ENCODE results near the gene YPEL1. TPM values are rescaled to one million over a fixed set of nuclear protein-coding genes. Genes with fewer than 3 reads are reported as not detected.

YPEL1 gene
- total and polyA plus RNA-seq, 4 donors = 0.83 to 4.8 (median 2.2) TPM

GRCh38 chr22:21700822-21701221, 34.8 kb downstream of the YPEL1 start:
- H3K27ac ChIP-seq (ENCODE audit: low read depth in 1 of 2, low read length in 2 of 2) = no peak overlapping the region
- no peak overlapping the region for H3K9ac ChIP-seq (ENCODE audit: low read depth in 1 of 2, low read length in 2 of 2)
- H3K4me1 ChIP-seq (ENCODE audit: control insufficient read depth in 4 of 4, insufficient read depth in 4 of 4, low read length in 3 of 4) = peaks cover 0 to 8% (median 2%) of the 10 kb centered on the region in 4 donors
- DNase-seq (ENCODE audit: low spot score) = no peak
- peaks cover 8 to 19% (median 14%) of the 10 kb centered on the region in 4 donors for H3K36me3 ChIP-seq (ENCODE audit: control insufficient read depth in 4 of 4, insufficient read depth in 3 of 4, low read depth in 1 of 4, low read length in 3 of 4)
- H3K9me3 ChIP-seq (ENCODE audit: control insufficient read depth in 4 of 4, low read length in 3 of 4) = no peaks in the 10 kb centered on the region
- WGBS = 96% methylated on average over 6 of the region's 6 CpGs
- TF ChIP-seq ATF3 (IDR thresholded peaks at IDR 0.05) (no peak), RXRA (IDR thresholded peaks at IDR 0.05) (no peak)
- no peak overlapping the region for H3K4me3 ChIP-seq (ENCODE audit: low read depth in 1 of 3, low read length in 3 of 3)
- no peaks in the 10 kb centered on the region for H3K27me3 ChIP-seq (ENCODE audit: control insufficient read depth in 4 of 4, insufficient read depth in 4 of 4, low read length in 3 of 4)

DNA sequence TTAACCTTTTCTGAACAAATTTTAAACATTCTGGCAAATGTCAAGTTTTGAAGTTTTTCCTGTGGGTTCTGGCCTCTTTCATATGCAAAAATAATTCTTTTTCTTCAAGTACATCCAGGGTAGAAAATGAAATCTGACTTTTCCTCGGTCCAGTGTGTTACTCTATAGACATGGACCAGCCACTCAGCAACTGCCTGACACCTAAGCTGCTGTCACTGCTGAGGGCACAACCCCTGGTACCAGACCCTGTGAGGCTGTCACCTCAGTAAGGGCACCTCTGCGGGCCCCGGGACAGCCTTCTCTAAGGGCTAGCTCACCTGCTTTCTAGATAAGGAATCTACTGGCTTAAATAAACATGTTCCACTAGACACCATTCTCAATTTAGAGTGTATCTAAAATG, 36.0 kb downstream of the YPEL1 start:
- H3K9ac ChIP-seq (ENCODE audit: low read depth in 1 of 2, low read length in 2 of 2) = no peak overlapping the region
- no peak overlapping the region for H3K4me3 ChIP-seq (ENCODE audit: low read depth in 1 of 3, low read length in 3 of 3)
- no peak overlapping the region for H3K27ac ChIP-seq (ENCODE audit: low read depth in 1 of 2, low read length in 2 of 2)
- DNase-seq (ENCODE audit: low spot score) = no peak
- WGBS = 95% methylated on average over 3 of the region's 3 CpGs
- no peaks in the 10 kb centered on the region for H3K9me3 ChIP-seq (ENCODE audit: control insufficient read depth in 4 of 4, low read length in 3 of 4)
- H3K4me1 ChIP-seq (ENCODE audit: control insufficient read depth in 4 of 4, insufficient read depth in 4 of 4, low read length in 3 of 4) = peaks cover 0 to 8% (median 2%) of the 10 kb centered on the region in 4 donors
- H3K27me3 ChIP-seq (ENCODE audit: control insufficient read depth in 4 of 4, insufficient read depth in 4 of 4, low read length in 3 of 4) = no peaks in the 10 kb centered on the region
- TF ChIP-seq YY1 (IDR thresholded peaks at IDR 0.05) = no peak
- TF ChIP-seq, protein P1, sequence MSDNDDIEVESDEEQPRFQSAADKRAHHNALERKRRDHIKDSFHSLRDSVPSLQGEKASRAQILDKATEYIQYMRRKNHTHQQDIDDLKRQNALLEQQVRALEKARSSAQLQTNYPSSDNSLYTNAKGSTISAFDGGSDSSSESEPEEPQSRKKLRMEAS (IDR thresholded peaks at IDR 0.05) = no peak
- TF ChIP-seq, protein P2, sequence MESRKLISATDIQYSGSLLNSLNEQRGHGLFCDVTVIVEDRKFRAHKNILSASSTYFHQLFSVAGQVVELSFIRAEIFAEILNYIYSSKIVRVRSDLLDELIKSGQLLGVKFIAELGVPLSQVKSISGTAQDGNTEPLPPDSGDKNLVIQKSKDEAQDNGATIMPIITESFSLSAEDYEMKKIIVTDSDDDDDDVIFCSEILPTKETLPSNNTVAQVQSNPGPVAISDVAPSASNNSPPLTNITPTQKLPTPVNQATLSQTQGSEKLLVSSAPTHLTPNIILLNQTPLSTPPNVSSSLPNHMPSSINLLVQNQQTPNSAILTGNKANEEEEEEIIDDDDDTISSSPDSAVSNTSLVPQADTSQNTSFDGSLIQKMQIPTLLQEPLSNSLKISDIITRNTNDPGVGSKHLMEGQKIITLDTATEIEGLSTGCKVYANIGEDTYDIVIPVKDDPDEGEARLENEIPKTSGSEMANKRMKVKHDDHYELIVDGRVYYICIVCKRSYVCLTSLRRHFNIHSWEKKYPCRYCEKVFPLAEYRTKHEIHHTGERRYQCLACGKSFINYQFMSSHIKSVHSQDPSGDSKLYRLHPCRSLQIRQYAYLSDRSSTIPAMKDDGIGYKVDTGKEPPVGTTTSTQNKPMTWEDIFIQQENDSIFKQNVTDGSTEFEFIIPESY (IDR thresholded peaks at IDR 0.05) = no peak
- TF ChIP-seq RAD21 (IDR thresholded peaks at IDR 0.05) = no peak
- TF ChIP-seq HNF4G (IDR thresholded peaks at IDR 0.05) = no peak
- TF ChIP-seq FOXA2 (IDR thresholded peaks at IDR 0.05) = no peak
- TF ChIP-seq TAF1 (conservative IDR thresholded peaks at IDR 0.05) = no peak
- TF ChIP-seq JUND (IDR thresholded peaks at IDR 0.05) = no peak
- TF ChIP-seq SP1 (IDR thresholded peaks at IDR 0.05) = no peak
- no peak for TF ChIP-seq NR2F2 (IDR thresholded peaks at IDR 0.05)
- no peak for TF ChIP-seq FOXA1 (IDR thresholded peaks at IDR 0.05)
- TF ChIP-seq, protein P3, sequence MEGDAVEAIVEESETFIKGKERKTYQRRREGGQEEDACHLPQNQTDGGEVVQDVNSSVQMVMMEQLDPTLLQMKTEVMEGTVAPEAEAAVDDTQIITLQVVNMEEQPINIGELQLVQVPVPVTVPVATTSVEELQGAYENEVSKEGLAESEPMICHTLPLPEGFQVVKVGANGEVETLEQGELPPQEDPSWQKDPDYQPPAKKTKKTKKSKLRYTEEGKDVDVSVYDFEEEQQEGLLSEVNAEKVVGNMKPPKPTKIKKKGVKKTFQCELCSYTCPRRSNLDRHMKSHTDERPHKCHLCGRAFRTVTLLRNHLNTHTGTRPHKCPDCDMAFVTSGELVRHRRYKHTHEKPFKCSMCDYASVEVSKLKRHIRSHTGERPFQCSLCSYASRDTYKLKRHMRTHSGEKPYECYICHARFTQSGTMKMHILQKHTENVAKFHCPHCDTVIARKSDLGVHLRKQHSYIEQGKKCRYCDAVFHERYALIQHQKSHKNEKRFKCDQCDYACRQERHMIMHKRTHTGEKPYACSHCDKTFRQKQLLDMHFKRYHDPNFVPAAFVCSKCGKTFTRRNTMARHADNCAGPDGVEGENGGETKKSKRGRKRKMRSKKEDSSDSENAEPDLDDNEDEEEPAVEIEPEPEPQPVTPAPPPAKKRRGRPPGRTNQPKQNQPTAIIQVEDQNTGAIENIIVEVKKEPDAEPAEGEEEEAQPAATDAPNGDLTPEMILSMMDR (IDR thresholded peaks at IDR 0.05; ENCODE audit: low read depth, low read length, missing input control) = no peak
- no peak for TF ChIP-seq GABPA (IDR thresholded peaks at IDR 0.05 in 1 of 2, conservative IDR thresholded peaks at IDR 0.05 in 1 of 2)
- peaks cover 8 to 31% (median 17%) of the 10 kb centered on the region in 4 donors for H3K36me3 ChIP-seq (ENCODE audit: control insufficient read depth in 4 of 4, insufficient read depth in 3 of 4, low read depth in 1 of 4, low read length in 3 of 4)

All from liver (tissue), 9 donors.